ENCODE measurements around the gene KDM8.

KDM8 gene

DNA sequence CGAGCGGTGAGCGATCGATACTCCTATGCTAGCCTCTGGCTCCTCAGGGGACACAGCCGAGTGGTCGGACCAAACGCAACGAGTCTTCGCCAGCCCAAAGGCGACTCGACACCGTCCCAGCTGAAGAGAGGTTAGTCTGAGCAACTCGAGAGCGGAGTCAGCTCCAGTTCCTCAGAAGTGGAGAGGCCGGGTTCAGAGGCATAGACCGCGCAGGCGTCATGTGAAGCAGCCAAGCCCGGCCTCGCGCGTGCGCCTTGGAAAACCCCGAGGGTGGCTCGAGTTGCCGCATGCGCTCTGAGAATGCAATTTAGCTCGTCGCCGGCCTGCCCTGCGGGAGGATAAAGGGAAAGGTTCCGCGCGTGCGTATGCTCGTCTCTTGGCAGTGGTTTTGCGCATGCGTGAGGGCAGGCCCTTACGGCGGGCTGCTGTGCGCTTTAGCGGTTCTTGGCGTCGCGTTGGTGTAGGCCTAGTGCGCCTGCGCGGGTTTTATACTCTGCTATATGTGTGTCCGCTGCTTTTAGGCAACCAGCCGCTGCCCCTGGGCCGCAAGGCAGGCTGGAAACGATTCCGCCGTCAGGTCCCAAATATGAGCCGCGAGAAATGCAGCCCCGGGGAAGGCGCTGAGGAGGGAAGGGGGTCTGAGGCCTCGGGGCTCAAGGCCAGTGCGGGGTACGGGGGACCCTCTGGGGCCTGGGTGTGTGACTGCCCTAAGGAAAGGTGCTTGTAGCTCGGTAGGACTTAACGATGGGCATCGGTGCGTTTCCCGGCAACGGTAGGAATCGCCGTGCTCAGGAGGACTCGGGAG is at the start of gene KDM8:
Gene KDM8, plus strand, starts transcription at position 20 of the 805 bp plus-strand sequence. CDS start 6,598 bp downstream, outside the sequence.
- DNase-seq (ENCODE audit: low read depth, low spot score): peak; percentile 99

DNA sequence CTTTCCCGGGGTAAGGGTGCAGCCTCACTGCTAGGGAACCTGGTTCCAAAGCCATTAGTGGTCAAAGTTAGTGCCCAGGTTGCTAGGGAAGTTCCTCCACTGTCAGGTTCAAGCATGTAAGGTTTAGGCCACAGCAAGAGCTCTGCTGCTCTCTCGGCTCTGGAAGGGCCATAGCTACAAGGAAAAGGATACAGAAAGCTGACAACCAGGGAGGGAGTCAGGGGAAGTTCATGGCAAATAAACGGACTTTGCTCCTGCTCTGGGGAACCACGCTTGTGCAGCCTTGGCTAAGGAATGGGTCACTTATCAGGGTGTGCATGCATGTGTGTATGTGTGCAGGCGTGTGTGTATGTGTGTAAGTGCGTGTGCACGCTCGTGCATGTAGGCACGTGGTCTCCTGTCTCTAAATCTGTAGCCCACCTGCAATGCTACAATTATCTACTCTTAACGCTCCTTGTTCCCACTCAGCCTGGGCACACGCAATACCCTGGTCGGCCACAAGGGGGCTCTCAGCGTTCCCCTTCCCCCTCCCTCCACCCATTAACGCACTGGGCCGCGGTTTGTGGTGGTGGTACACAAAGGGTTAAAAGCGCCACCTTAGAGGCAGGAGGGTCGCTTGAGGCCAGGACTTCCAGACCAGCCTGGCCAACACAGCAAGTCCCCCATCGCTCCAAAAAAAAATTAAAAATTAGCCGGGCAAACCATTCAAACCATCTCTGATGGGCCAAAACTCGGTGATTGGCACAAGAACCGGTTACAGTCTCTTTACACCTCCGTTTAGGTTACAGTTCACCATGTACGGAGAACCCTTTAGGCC is 48.4 kb upstream of the KDM8 start:
- no peak for DNase-seq (ENCODE audit: low read depth, low spot score)

DNA sequence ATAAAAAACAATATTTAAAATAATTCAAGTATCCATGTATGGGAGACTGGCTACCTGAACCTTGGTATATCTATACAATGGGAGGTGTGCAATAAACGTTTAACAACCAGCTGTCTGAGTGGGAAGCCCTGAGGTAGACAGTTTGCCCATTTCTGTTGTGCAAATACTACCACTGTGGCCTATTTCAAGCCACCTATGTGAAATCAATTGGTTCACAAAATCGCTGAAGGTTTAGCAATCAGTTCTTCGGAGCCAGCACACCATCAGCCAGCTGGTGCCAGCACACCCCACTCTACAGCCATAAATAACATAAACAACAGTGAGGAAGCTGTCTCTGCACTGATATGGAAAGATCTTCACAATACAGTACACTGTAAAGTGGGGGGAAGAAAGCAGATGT is 46.7 kb upstream of the KDM8 start:
- no peak for DNase-seq (ENCODE audit: low read depth, low spot score)

DNA sequence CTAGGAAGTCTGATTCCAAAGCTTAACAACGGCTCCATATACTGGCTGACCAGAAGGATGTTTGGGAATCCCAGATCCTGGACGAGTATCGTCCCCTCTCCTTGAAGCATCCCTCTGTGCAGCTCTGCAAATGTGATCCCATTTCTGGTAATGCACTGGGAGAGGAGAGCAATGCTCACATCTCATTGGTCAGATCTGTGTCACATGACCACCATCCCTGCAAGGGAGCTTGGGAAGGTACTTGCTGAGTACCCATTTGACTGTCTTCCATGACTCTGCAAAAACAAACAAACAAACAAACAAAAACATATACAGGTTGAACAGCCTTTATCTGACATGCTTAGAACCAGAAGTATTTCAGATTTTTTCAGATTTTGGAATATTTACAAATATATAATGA is 41.9 kb upstream of the KDM8 start:
- DNase-seq (ENCODE audit: low read depth, low spot score): no peak

DNA sequence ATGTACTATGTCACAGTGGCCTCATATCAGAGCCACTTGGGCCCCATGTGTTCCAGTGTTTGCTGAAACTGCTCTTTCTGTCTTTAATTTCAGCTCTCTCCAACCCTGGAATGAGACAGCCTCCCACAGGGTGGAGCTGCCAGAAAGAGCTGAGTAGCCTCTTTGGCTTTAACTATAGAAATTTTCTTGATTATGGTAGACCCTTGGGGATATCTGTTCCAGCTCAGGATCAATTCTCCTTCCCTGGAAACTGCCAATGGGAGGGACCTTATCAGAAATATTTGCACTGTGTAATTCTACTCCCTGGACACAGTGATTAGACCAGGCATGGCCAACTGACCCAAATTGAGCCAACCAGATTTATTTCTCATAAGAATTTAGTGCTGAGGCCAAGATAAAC is 39.0 kb upstream of the KDM8 start:
- DNase-seq (ENCODE audit: low read depth, low spot score): no peak

DNA sequence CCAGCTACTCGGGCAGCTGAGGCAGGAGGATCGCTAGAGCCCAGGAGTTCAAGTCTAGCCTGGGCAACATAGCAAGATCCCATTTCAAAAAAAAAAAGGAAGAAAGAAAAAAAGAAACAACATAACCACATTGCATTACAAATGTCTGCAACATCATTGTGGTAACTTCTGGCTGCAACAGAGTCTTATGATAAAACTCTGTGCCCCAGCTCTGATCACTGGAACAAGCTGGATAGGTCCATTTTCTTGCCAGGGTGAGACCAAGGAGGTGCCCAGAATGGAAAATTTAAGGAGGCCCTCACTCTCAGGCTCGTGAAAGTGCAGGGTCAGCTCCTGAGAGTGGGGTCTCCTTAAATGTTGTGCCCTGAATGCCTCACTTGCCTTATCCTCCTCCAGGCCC is 37.8 kb upstream of the KDM8 start:
- no peak for DNase-seq (ENCODE audit: low read depth, low spot score)

DNA sequence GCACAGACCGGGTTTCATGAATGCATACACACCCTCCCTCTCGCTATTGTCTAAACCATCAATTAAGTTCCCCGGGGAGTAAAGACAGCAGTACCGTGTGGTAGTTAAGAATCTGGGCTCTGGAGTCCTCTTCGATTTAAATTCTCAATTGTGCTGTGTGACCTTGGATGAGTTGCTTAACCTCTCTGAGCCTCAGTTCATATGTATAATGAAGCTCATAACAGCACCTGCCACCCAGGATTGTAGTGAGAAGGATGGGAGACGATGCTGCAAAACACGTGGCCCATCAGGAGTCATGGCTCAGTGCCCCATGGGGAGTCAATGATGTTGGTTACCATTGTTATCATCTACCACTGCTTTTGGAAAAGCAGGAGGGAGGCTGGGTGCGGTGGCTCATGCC is 34.5 kb upstream of the KDM8 start:
- no peak for DNase-seq (ENCODE audit: low read depth, low spot score)

DNA sequence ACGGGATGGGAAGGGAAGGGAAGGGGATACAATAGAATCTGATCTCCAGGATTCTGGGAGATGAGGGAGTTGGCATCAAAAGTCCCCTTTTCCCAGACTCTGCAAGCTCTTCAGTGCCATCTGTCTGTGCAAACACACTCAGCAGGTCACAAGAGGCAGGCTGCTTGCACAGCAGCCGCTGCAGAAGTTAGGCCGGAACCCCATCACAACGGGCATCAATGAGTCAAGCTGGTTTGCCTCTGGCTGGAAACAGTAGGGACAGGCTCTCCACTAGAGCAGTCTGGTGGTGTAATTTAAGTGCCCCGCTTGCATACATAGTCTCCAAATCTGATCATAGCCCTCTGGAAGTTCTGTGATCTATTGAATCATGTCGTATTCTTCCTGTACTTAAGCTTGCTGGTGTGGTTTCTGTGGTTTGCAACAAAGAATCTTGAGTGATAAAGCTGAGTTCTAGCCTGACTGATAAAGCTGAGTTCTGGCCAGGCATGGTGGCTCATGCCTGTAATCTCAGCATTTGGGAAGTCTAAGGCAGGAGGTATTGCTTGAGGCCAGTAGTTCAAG is 33.7 kb upstream of the KDM8 start:
- DNase-seq (ENCODE audit: low read depth, low spot score): peak; percentile 35

DNA sequence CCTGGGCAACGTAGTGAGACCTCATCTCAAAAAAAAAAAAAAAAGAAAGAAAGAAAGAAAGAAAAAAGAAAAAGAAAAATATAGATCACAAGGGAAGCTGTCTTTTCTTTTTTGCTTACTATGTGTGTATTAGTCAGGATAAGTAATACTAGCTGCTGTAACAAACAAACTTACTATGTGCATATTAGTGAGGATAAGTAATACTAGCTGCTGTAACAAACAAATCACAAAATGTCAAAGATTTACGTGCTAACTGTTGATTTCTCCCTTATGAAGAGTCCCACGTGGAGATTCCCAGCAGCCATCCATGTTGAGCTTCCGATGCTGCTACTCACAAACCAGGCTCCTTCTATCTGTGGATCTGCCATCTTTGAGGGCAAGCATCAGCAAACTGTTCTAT is 31.7 kb upstream of the KDM8 start:
- no peak for DNase-seq (ENCODE audit: low read depth, low spot score)

DNA sequence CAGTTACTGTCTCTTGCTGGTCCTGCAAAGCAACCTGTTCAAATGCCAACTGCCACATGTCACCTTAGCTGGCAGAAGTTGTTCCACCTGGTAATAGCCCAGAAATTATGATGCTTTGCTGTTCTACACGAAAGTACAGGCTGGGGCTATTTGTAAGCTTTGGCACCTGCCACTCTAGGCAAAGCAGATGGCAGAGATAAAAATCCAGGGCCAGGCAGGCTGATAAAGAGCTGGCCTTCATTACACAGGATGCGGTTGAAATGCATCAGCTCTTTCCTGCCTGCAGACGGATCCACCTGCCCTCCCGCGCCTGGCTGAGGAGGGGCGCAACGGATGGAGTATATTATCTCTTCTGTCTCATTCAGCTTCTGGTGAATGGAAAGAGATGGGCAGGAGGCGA is 29.3 kb upstream of the KDM8 start:
- no peak for DNase-seq (ENCODE audit: low read depth, low spot score)

DNA sequence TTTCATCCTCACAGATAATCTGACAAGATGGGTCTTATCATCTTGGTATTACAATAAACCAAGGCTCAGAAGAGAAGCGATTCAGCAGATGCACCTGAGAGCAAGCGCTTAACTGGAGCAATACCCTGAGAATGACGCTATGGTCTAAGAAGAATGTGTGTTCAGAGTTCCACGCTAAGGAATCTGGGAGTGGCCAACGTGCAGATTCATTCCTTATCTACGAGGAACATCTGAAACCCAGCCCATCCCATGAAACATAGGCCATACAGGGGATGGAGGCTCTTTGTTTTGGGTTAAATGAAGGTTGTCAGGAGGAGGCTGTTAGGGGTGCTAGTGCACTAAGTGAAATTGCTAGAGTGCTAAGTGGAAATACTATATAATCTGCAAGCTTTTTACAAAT is 28.5 kb upstream of the KDM8 start:
- no peak for DNase-seq (ENCODE audit: low read depth, low spot score)

DNA sequence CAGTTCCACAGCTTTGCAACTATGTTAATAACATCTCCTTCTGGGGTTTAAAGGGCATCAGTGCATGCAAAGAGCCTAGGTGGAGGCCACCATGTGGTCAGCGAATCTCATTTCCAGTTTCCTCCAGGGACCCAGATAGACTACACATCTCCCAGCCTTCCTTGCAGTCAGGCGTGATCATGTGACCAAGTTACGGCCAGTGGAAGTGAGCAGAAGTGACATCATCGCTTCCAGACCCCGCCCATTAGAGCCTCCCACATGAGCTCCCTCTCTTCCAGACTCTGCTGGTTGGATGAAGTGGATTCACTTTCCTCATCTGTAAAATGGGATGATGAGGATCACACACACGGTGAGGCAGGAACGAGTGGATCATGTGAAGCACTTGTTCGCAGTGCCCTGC is 27.4 kb upstream of the KDM8 start:
- no peak for DNase-seq (ENCODE audit: low read depth, low spot score)

DNA sequence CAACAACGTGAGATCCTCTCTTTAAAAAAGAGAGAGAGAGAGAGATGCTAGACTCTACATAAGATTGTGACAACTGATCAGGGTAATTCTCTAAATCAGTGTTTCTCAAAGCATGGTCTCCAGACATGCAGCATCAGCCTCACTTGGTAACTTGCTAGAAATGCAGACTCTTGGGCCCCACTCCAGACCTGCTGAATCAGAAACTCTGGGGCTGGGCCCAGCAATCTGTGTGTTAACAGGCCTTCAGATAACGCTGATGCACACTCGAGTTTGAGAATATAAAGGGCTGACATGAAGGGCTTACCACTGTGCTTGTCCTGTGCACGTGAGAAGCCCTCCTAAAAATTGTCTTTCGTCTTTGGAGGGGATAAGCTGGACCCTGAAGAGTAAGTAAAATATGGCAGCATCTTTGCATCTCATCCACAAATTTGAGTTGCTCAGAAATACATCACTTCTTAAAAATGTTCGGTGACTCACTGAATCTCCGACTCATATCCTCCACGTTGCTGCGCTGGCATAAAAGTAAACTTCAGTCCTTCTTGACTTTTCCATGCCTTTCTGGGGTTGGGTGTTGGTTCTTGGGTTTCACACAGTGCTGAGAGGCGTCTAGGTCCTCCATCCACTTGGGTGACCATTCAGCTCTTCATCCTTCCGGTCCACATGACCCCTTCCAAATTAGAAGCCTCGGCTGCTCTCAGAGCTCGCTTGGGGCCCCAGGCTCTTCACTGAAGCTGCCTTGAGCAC is 26.1 kb upstream of the KDM8 start:
- no peak for DNase-seq (ENCODE audit: low read depth, low spot score)

DNA sequence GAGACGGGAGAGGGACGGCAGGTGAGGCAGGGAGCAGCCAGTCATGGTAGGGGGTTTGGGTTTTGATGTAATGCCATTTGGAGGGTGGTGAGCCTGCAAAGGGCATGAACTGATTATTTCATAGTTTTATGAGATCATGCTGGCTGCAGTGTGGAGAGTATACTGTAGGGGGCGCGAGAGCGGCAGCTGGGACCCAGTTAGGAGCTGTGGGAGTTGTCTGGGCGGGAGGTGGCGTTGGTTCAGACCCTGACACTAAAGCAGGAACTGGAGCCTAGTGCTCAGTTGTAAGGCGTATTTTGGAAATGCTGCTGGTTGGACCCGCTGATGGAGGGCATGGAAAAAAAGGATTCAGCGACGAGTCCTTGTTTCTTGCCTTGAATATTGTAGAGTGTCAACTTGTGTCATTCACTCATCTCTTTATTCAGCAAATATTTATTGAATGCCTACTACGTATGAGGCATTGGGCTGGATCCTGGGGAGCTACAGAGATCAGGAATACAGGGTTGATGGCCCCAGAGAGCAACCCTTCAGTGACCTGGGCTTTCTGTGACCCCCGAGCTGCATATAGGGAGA is 23.7 kb upstream of the KDM8 start:
- DNase-seq (ENCODE audit: low read depth, low spot score): no peak

DNA sequence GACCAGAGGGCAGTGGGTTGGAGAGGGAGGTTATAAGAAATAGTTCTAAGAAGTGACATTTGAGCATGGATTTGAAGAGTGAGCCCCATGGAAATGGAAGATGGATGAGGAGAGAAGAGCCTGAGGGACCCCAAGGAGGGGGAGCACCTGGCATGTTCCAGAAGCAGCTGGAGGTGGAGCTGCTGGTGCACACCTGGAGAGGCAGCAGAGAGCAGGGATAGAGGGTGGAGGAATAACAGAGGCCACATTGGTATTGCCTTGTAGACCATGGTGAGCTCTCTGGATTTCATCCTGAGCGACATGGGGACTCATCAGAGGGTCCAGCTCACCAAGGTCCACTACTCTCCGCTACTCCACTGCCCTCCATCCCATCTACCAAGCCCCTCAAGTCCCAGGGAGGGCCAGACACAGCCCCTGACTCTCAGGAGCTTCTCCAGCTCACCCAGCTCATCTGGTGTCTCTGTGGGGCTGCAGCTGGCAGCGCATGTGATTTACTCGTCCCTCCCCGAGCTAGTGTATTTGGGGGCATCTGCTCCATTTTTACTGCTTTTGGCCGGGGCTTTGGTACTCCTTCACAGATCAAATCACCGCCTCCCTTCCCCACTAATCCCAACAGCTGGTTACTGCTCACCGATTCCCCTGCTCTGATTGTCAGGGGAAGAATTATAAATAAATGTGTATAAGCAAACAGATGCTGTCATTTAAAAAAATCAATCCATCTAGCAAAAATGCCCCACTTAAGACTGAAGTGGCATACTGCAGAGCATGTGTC is 22.1 kb upstream of the KDM8 start:
- no peak for DNase-seq (ENCODE audit: low read depth, low spot score)

DNA sequence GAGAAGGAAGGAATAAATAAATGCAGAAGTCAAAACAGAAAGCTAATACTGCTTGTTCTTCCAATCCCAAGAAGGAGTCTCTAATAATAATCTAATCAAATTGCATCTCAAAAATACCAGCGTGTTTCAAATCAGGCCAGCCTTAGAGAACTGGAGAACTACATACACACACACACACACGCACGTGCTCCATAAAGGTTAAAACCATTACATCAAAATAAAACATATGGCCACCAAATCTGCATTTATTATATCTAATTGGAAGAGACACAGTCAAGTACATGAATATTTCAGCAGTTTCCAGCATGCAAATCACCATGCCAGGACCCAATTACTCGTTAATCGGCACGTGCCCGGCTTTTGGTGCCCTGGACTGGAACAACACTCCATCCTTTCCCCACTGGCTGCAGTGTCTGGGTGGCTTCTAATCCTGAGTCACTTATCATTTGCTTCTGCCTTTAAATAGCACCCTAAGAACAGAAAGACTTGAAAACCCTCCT is 20.4 kb upstream of the KDM8 start:
- no peak for DNase-seq (ENCODE audit: low read depth, low spot score)

DNA sequence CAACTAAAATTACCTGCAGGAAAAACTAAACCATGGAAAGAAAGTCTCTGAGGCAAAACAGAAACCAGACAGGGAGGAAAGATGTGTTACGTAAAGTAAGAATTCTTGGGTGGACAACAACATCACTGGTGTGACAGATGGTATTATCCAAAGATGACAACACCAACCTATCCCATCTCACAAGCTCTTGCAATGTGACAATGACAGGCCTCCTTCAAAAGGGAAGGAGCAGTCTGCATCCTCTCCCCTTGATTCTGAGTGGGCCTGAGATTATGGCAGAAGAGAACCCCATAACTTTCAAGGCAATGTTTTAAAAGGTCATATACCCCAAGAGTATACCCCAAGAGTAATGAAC is 17.6 kb upstream of the KDM8 start:
- no peak for DNase-seq (ENCODE audit: low read depth, low spot score)

DNA sequence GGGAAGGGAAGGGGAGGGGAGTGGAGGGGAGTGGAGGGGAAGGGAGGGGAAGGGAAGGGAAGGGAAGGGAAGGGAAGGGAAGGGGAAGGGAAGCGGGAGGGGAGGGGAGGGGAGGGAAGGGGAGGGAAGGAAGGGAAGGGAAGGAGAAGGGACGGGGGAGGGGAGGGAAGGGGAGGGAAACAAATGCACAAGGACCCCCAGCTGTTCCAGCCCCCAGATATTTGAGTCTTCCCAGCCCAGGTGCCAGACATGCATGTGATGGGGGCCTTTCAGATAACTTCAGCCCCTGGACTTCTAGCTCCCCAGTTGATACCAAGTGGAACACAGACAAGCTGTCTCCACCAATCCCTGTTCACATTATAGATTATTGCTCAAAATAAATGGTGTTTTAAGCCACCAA is 14.7 kb upstream of the KDM8 start:
- DNase-seq (ENCODE audit: low read depth, low spot score): no peak

DNA sequence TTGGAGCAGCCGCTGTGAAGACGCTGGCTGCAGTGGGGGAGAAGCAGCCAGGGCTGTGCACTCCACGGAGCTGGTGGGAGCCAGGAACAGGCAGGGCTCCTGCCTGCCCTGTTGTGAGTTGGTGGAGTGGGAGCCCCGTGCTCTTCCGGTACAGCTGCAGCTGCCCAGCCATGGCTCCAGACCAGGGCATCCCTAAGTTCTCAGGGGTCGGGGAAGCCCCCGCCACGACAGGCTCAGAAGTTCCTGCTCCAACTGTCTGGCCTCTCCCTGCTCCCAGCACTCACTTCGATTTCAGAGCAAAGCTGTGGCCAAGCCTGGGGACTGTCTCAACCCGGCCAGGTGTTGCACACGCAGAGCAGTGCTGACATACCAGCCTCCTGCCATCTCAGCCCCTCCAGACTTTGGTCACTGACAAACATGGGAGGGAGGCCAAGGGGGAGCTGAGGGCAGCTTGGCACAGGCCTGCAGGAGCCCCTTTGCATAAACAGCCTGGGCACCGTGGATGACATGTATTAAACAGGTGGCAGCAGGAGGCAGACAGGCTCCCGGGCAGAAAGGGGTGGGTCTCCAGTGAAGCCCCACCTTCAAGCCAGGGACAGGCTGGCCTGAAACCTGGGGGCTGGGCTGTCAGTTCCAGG is 13.9 kb upstream of the KDM8 start:
- no peak for DNase-seq (ENCODE audit: low read depth, low spot score)

DNA sequence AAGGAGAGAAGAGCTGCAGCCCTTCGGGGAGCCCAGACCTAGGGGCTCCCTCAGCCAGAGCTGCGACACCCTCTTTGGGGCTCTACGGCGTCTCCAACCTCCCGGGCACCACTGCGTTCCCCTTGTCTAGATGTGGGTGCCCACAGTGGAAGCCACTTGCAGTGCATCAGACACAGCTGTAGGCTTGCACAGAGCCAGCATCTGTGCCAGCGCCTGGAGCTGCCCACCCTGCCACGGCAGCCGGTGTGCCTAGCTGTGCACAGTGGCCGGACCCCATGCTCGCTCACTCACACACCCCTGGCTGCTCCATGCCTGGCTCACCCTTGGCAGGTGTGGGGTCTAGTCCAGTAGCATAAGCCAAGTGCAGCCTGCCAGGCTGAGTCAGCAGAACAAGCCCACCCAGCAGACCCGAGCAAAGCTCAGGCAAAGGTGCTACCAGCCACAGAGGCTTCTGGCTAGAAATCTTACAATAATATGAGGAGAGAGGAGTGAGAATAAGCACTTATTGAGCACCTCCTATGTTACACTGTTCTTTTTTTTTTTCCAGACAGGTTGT is 12.9 kb upstream of the KDM8 start:
- no peak for DNase-seq (ENCODE audit: low read depth, low spot score)

Measured in smooth muscle cell of the brain vasculature (primary cell).